A673 (cell line): ENCODE results near the gene RASSF6.

Experiments used
- CTCF ChIP-seq: fragments of 300-800, 200-600 bp; sonication (generic); conservative IDR thresholded peaks from 2 replicates; pipeline ENCODE4 v1.5.1; 2017; ENCODE audit warnings: low read depth, mild to moderate bottlenecking, antibody characterized with exemption, low read length, moderate library complexity, mixed read lengths
- EZH2 ChIP-seq: fragments of 200-600 bp; sonication (generic); IDR thresholded peaks from 2 replicates; pipeline ENCODE4 v1.6.1; 2017; ENCODE audit warnings: borderline replicate concordance, low read depth, mild to moderate bottlenecking, mixed read lengths, antibody characterized with exemption, low read length; ENCODE audit not compliant: poor library complexity, severe bottlenecking

GRCh38 chr4:73650250-73650649, 30.0 kb upstream of the RASSF6 start:
- TF ChIP-seq CTCF (no peak), EZH2 (no peak)
